Vagina (tissue), 2 donors: ENCODE data around the gene DAGLA.

ENCODE experiments used
- POLR2A ChIP-seq, 2 donors: fragments of 450-650 bp; IDR thresholded peaks; one replicate each; pipeline ENCODE4 v1.6.1; 2017; ENCODE audit warnings: antibody characterized with exemption in 2 of 2, mild to moderate bottlenecking in 2 of 2, moderate library complexity in 2 of 2
- TF ChIP-seq, protein P1 (sequence below), 3 experiments: fragments of 450-650 bp in 2 of 3; fragments of 200-600 bp in 1 of 3; sonication (generic) in 1 of 3; IDR thresholded peaks; one replicate each; pipeline ENCODE4 v1.5.1; 2017 to 2019; ENCODE audit warnings: antibody characterized with exemption in 3 of 3, mild to moderate bottlenecking in 2 of 3, moderate library complexity in 2 of 3

DNA sequence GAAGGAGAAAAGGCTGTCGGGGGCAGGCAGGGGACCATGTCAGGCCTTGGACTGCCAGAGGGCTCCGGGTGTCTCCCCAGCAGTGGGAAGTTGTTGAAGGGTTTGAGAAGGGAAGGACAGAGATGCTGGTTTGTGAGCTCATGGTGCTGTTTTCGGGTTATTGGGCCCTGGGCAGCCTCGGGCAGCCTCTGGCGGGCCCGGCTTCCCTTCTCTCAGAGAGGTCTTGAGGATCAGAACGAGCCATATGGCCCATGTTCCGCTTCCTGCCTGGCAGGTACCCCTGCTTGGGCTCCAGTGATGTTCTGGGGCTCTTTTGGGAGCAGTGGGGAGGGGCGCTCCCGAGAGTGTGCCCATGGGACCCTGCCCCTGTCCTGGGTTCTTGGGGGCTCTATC is 82.0 kb downstream of the DAGLA start:
- TF ChIP-seq, protein P1, sequence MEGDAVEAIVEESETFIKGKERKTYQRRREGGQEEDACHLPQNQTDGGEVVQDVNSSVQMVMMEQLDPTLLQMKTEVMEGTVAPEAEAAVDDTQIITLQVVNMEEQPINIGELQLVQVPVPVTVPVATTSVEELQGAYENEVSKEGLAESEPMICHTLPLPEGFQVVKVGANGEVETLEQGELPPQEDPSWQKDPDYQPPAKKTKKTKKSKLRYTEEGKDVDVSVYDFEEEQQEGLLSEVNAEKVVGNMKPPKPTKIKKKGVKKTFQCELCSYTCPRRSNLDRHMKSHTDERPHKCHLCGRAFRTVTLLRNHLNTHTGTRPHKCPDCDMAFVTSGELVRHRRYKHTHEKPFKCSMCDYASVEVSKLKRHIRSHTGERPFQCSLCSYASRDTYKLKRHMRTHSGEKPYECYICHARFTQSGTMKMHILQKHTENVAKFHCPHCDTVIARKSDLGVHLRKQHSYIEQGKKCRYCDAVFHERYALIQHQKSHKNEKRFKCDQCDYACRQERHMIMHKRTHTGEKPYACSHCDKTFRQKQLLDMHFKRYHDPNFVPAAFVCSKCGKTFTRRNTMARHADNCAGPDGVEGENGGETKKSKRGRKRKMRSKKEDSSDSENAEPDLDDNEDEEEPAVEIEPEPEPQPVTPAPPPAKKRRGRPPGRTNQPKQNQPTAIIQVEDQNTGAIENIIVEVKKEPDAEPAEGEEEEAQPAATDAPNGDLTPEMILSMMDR (IDR thresholded peaks at IDR 0.05) = no peak
- TF ChIP-seq POLR2A (IDR thresholded peaks at IDR 0.05) = no peak
